ENCODE data around the gene PLA2R1. TPM values are rescaled to one million over a fixed set of nuclear protein-coding genes. Genes with fewer than 3 reads are reported as not detected.

The PLA2R1 gene
- total RNA-seq, 1 experiment from 2014 or later = 5.7 TPM

DNA sequence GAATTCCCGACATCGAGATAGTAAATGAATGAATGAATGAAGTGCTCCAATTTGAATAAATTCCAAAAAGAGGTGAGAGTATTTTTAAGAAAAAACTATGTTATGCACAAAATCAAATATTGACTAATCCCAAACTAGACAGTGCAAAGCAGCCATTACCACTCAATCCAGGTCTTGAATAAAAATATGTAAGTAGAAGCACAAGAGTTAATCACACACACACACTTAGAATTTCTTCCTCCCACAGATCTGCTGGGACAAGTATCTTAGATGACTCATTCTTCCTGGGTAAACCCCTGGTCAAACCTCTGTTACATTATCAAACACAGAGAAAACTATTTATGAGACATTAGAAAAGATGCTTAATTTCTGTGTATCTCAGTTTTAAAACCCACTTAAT is 102.0 kb downstream of the PLA2R1 start:
- BruUV-seq (replicated peaks) = no TSS peak
- Histone ChIP-seq H3K27me3 (ENCODE audit: control insufficient read depth, insufficient read depth, low read length) (no peaks in the 10 kb centered on the region), H3K4me1 (ENCODE audit: control insufficient read depth, insufficient read depth, low read length) (peaks cover 12% of the 10 kb centered on the region), H3K27ac (ENCODE audit: low read length) (peak overlapping the region; percentile 72), H3K36me3 (ENCODE audit: control insufficient read depth, insufficient read depth, low read length) (no peaks in the 10 kb centered on the region), H3K9me3 (ENCODE audit: control insufficient read depth, insufficient read depth, low read depth, low read length) (no peaks in the 10 kb centered on the region), H3K4me3 (ENCODE audit: low read depth in 2 of 2, low read length in 2 of 2) (no peak overlapping the region)
- TF ChIP-seq TCF7L2 (IDR thresholded peaks at IDR 0.05; ENCODE audit: low read depth, low read length) = no peak
- TF ChIP-seq, protein P1, sequence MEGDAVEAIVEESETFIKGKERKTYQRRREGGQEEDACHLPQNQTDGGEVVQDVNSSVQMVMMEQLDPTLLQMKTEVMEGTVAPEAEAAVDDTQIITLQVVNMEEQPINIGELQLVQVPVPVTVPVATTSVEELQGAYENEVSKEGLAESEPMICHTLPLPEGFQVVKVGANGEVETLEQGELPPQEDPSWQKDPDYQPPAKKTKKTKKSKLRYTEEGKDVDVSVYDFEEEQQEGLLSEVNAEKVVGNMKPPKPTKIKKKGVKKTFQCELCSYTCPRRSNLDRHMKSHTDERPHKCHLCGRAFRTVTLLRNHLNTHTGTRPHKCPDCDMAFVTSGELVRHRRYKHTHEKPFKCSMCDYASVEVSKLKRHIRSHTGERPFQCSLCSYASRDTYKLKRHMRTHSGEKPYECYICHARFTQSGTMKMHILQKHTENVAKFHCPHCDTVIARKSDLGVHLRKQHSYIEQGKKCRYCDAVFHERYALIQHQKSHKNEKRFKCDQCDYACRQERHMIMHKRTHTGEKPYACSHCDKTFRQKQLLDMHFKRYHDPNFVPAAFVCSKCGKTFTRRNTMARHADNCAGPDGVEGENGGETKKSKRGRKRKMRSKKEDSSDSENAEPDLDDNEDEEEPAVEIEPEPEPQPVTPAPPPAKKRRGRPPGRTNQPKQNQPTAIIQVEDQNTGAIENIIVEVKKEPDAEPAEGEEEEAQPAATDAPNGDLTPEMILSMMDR (IDR thresholded peaks at IDR 0.05) = no peak
- TF ChIP-seq, protein P2, sequence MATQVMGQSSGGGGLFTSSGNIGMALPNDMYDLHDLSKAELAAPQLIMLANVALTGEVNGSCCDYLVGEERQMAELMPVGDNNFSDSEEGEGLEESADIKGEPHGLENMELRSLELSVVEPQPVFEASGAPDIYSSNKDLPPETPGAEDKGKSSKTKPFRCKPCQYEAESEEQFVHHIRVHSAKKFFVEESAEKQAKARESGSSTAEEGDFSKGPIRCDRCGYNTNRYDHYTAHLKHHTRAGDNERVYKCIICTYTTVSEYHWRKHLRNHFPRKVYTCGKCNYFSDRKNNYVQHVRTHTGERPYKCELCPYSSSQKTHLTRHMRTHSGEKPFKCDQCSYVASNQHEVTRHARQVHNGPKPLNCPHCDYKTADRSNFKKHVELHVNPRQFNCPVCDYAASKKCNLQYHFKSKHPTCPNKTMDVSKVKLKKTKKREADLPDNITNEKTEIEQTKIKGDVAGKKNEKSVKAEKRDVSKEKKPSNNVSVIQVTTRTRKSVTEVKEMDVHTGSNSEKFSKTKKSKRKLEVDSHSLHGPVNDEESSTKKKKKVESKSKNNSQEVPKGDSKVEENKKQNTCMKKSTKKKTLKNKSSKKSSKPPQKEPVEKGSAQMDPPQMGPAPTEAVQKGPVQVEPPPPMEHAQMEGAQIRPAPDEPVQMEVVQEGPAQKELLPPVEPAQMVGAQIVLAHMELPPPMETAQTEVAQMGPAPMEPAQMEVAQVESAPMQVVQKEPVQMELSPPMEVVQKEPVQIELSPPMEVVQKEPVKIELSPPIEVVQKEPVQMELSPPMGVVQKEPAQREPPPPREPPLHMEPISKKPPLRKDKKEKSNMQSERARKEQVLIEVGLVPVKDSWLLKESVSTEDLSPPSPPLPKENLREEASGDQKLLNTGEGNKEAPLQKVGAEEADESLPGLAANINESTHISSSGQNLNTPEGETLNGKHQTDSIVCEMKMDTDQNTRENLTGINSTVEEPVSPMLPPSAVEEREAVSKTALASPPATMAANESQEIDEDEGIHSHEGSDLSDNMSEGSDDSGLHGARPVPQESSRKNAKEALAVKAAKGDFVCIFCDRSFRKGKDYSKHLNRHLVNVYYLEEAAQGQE (IDR thresholded peaks at IDR 0.05; ENCODE audit: insufficient read depth in 1 of 2, low read depth in 2 of 2, low read length in 1 of 2) = no peak
- no peak for TF ChIP-seq SIN3A (IDR thresholded peaks at IDR 0.05; ENCODE audit: borderline replicate concordance, insufficient read depth, low read depth, low read length)
- no peak for TF ChIP-seq POLR2AphosphoS5 (IDR thresholded peaks at IDR 0.05; ENCODE audit: low read depth, low read length)
- in situ Hi-C loops (cut with HindIII; ENCODE audit: low pct_unique_long_range_greater_than_20kb, low sequenced_read_pairs) = no loop called here
- ChIA-PET POLR2A (no interaction called here), CTCF (no interaction called here)
- DNase-seq (ENCODE audit: low read depth, low spot score) (no peak), ATAC-seq (peak; percentile 93)
- intact Hi-C loops (cut with micrococcal nuclease; ENCODE audit: unreplicated experiment) = loop anchor here (10.0 kb wide), 1 partner anchor 166 kb away; the partner anchor contains the start of gene CD302

DNA sequence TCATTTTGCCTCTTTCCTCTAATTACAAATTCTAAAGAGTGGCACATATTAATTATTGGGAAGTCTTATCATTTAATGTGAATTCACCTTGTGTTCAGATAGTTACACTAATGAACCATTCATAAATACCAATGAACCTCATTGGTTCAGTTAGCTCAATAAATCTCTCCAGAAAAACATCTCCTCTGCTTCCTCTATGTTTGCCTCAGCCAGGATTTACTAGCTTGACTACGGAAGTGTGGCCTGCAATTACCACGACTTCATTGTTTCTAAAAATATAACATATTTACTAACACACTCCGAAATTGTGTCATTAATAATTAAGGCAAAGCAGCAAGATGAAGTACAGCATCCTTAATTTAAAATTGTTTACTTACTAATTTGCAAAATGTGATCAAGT is 103.3 kb downstream of the PLA2R1 start:
- no peak overlapping the region for H3K4me3 ChIP-seq (ENCODE audit: low read depth in 2 of 2, low read length in 2 of 2)
- intact Hi-C loops (cut with micrococcal nuclease; ENCODE audit: unreplicated experiment) (no loop called here), in situ Hi-C loops (cut with HindIII; ENCODE audit: low pct_unique_long_range_greater_than_20kb, low sequenced_read_pairs) (no loop called here)
- H3K36me3 ChIP-seq (ENCODE audit: control insufficient read depth, insufficient read depth, low read length) = no peaks in the 10 kb centered on the region
- DNase-seq (ENCODE audit: low read depth, low spot score) = no peak
- H3K27ac ChIP-seq (ENCODE audit: low read length) = no peak overlapping the region
- no peaks in the 10 kb centered on the region for H3K9me3 ChIP-seq (ENCODE audit: control insufficient read depth, insufficient read depth, low read depth, low read length)
- peaks cover 12% of the 10 kb centered on the region for H3K4me1 ChIP-seq (ENCODE audit: control insufficient read depth, insufficient read depth, low read length)
- H3K27me3 ChIP-seq (ENCODE audit: control insufficient read depth, insufficient read depth, low read length) = no peaks in the 10 kb centered on the region
- POLR2A ChIA-PET = interaction anchor here (0.6 kb wide), 1 partner anchor 933 kb away, joined by 11 read pairs; no protein-coding TSS in a partner anchor
- ATAC-seq = no peak
- BruUV-seq (replicated peaks) = no TSS peak
- TF ChIP-seq, protein P1 (IDR thresholded peaks at IDR 0.05) = no peak
- TF ChIP-seq SIN3A (IDR thresholded peaks at IDR 0.05; ENCODE audit: borderline replicate concordance, insufficient read depth, low read depth, low read length) (no peak), TCF7L2 (IDR thresholded peaks at IDR 0.05; ENCODE audit: low read depth, low read length) (no peak), POLR2AphosphoS5 (IDR thresholded peaks at IDR 0.05; ENCODE audit: low read depth, low read length) (no peak)
- TF ChIP-seq, protein P2 (IDR thresholded peaks at IDR 0.05; ENCODE audit: insufficient read depth in 1 of 2, low read depth in 2 of 2, low read length in 1 of 2) = no peak
- CTCF ChIA-PET = no interaction called here

Measured in Panc1 (cell line).